CD4-positive, CD25-positive, alpha-beta regulatory T cell (primary cell): Measurements from ENCODE around the gene WARS2. TPM values are rescaled to one million over a fixed set of nuclear protein-coding genes. Genes with fewer than 3 reads are reported as not detected.
"Not testable (repeated sequence)": the region's sequence is repeated elsewhere in the genome, so short reads cannot be mapped to it uniquely, and the experiment has no call there.

Source experiments
- ATAC-seq, 2 donors: fragments of 150-1000 bp; cut with Tn5 transposase; one replicate each; pipeline ENCODE4 v1.10.0; 2021; ENCODE audit warnings: low read depth in 2 of 2, moderate number of reproducible peaks in 2 of 2, moderate library complexity in 1 of 2
- DNase-seq, 3 donors: peaks; one replicate each; pipeline versions ENCODE4 v3.0.0 to v3.0.0-alpha.2; 2012 to 2022; ENCODE audit warnings: mixed read lengths in 1 of 3
- H3K27ac ChIP-seq: one replicate; pipeline ENCODE4 v1.7.0; 2013; ENCODE audit warnings: mild to moderate bottlenecking, low read length; ENCODE audit not compliant: insufficient read depth, poor library complexity, severe bottlenecking
- H3K27me3 ChIP-seq: one replicate; pipeline ENCODE4 v1.7.0; 2013; ENCODE audit warnings: low read length; ENCODE audit not compliant: control insufficient read depth, insufficient read depth
- H3K36me3 ChIP-seq: one replicate; pipeline ENCODE4 v1.7.0; 2013; ENCODE audit warnings: mild to moderate bottlenecking, low read length, moderate library complexity; ENCODE audit not compliant: control insufficient read depth, insufficient read depth
- H3K4me1 ChIP-seq: 2 replicates; pipeline ENCODE4 v1.7.0; 2013; ENCODE audit warnings: mild to moderate bottlenecking, low read length; ENCODE audit not compliant: insufficient read depth, control insufficient read depth, poor library complexity, severe bottlenecking
- H3K4me3 ChIP-seq: one replicate; pipeline ENCODE4 v1.7.0; 2013; ENCODE audit warnings: low read depth, mild to moderate bottlenecking, low read length, moderate library complexity
- H3K9me3 ChIP-seq, 2 experiments: 1 replicate in 1 of 2; 2 replicates in 1 of 2; pipeline ENCODE4 v1.7.0; 2013; ENCODE audit warnings: low read length in 2 of 2, mild to moderate bottlenecking in 1 of 2, moderate library complexity in 1 of 2; ENCODE audit not compliant: control insufficient read depth in 2 of 2
- H3K27ac Mint-ChIP-seq, 3 donors: one replicate each; pipeline ENCODE4 v1.8.0; 2020 to 2022; ENCODE audit warnings: mild to moderate bottlenecking in 3 of 3, mixed read lengths in 3 of 3, moderate library complexity in 2 of 3
- H3K27me3 Mint-ChIP-seq: one replicate; pipeline ENCODE4 v1.8.0; 2022; ENCODE audit warnings: mild to moderate bottlenecking, mixed read lengths
- H3K36me3 Mint-ChIP-seq: one replicate; pipeline ENCODE4 v1.8.0; 2020; ENCODE audit warnings: mixed read lengths
- H3K4me1 Mint-ChIP-seq, 4 donors: one replicate each; pipeline ENCODE4 v1.8.0; 2020 to 2022; ENCODE audit warnings: mixed read lengths in 4 of 4, mild to moderate bottlenecking in 1 of 4
- H3K4me3 Mint-ChIP-seq, 4 donors: one replicate each; pipeline ENCODE4 v1.8.0; 2020 to 2022; ENCODE audit warnings: mild to moderate bottlenecking in 4 of 4, mixed read lengths in 4 of 4, moderate library complexity in 3 of 4
- H3K9me3 Mint-ChIP-seq, 7 donors: one replicate each; pipeline ENCODE4 v1.8.0; 2020 to 2022; ENCODE audit warnings: mixed read lengths in 7 of 7, mild to moderate bottlenecking in 3 of 7, moderate library complexity in 2 of 7
- polyA plus RNA-seq, 4 donors: library from polyadenylated mRNA; unstranded; fragments of 300-500 nt; fragmentation: Illumina TruSeq; gene quantifications; one replicate each; pipeline ENCODE4 v1.2.3, GENCODE V29; 2021
- total RNA-seq: library from RNA; stranded (reverse); gene quantifications from one replicate; pipeline ENCODE4 v1.2.3, GENCODE V29; 2022

The WARS2 gene
- total and polyA plus RNA-seq, 5 donors from 2014 or later: 13.9 to 23.0 (median 16.9) TPM

GRCh38 chr1:119139403-119139802 is 1.1 kb downstream of the WARS2 start:
- Histone ChIP-seq H3K4me1 (peaks cover 27% of the 10 kb centered on the region), H3K4me3 (peak overlapping the region; percentile 91), H3K27ac (peak overlapping the region; percentile 100), H3K36me3 (no peaks in the 10 kb centered on the region), H3K27me3 (no peaks in the 10 kb centered on the region), H3K9me3 (no peaks in the 10 kb centered on the region)
- peak; percentile 20 to 67 (median 53) for DNase-seq
- H3K27ac Mint-ChIP-seq: no peak overlapping the region
- peaks cover 4% of the 10 kb centered on the region for H3K36me3 Mint-ChIP-seq
- no peaks in the 10 kb centered on the region for H3K27me3 Mint-ChIP-seq
- ATAC-seq: no peak
- no peaks in the 10 kb centered on the region for H3K9me3 Mint-ChIP-seq
- H3K4me3 Mint-ChIP-seq: no peak overlapping the region
- peaks cover 0 to 24% (median 10%) of the 10 kb centered on the region in 4 donors for H3K4me1 Mint-ChIP-seq

- Histone ChIP-seq H3K27ac (no peak overlapping the region), H3K9me3 (no peaks in the 10 kb centered on the region), H3K36me3 (no peaks in the 10 kb centered on the region), H3K4me3 (no peak overlapping the region), H3K4me1 (peaks cover 17% of the 10 kb centered on the region), H3K27me3 (no peaks in the 10 kb centered on the region)
- no peak overlapping the region for H3K27ac Mint-ChIP-seq
- no peak for DNase-seq
- peak overlapping the region in 1 of 4 donors; percentile 64 for H3K4me3 Mint-ChIP-seq
- H3K36me3 Mint-ChIP-seq: peaks cover 9% of the 10 kb centered on the region
- no peaks in the 10 kb centered on the region for H3K27me3 Mint-ChIP-seq
- ATAC-seq: no peak
- no peaks in the 10 kb centered on the region for H3K9me3 Mint-ChIP-seq
- H3K4me1 Mint-ChIP-seq: peaks cover 0 to 11% (median 4%) of the 10 kb centered on the region in 4 donors
Observed at GRCh38 chr1:119136401-119136800, 4.1 kb downstream of the WARS2 start.

GRCh38 chr1:119133987-119134386 is 6.5 kb downstream of the WARS2 start:
- Histone ChIP-seq H3K4me3 (no peak overlapping the region), H3K27me3 (no peaks in the 10 kb centered on the region), H3K9me3 (no peaks in the 10 kb centered on the region), H3K27ac (no peak overlapping the region), H3K4me1 (peaks cover under 1% of the 10 kb centered on the region), H3K36me3 (no peaks in the 10 kb centered on the region)
- Mint-ChIP-seq H3K9me3 (no peaks in the 10 kb centered on the region), H3K27ac (no peak overlapping the region), H3K4me3 (no peak overlapping the region), H3K27me3 (no peaks in the 10 kb centered on the region), H3K4me1 (peaks cover 0 to 13% (median 4%) of the 10 kb centered on the region in 4 donors), H3K36me3 (peaks cover 16% of the 10 kb centered on the region)
- DNase-seq: no peak
- no peak for ATAC-seq

- Mint-ChIP-seq H3K4me3 (no peak overlapping the region), H3K9me3 (no peaks in the 10 kb centered on the region), H3K27me3 (no peaks in the 10 kb centered on the region), H3K27ac (no peak overlapping the region), H3K36me3 (peaks cover 20% of the 10 kb centered on the region), H3K4me1 (peaks cover 0 to 13% (median 3%) of the 10 kb centered on the region in 4 donors)
- ATAC-seq (no peak), DNase-seq (no peak)
- H3K4me3 ChIP-seq: no peak overlapping the region
- H3K36me3 ChIP-seq: no peaks in the 10 kb centered on the region
- H3K4me1 ChIP-seq: no peaks in the 10 kb centered on the region
- H3K27me3 ChIP-seq: no peaks in the 10 kb centered on the region
- H3K27ac ChIP-seq: no peak overlapping the region
- H3K9me3 ChIP-seq: no peaks in the 10 kb centered on the region
Observed at GRCh38 chr1:119132179-119132578, 8.3 kb downstream of the WARS2 start.

GRCh38 chr1:119125874-119126273 is 14.6 kb downstream of the WARS2 start:
- Mint-ChIP-seq H3K27ac (no peak overlapping the region), H3K9me3 (peaks cover 0 to 9% (median 4%) of the 10 kb centered on the region in 7 donors), H3K4me1 (peaks cover 0 to 15% (median 5%) of the 10 kb centered on the region in 4 donors), H3K4me3 (no peak overlapping the region), H3K36me3 (peaks cover 48% of the 10 kb centered on the region), H3K27me3 (no peaks in the 10 kb centered on the region)
- Histone ChIP-seq H3K36me3 (no peaks in the 10 kb centered on the region), H3K9me3 (no peaks in the 10 kb centered on the region), H3K4me1 (no peaks in the 10 kb centered on the region), H3K27ac (no peak overlapping the region), H3K4me3 (no peak overlapping the region), H3K27me3 (no peaks in the 10 kb centered on the region)
- ATAC-seq (no peak), DNase-seq (no peak)

- Histone ChIP-seq H3K36me3 (no peaks in the 10 kb centered on the region), H3K27ac (no peak overlapping the region), H3K4me3 (no peak overlapping the region), H3K4me1 (no peaks in the 10 kb centered on the region), H3K27me3 (no peaks in the 10 kb centered on the region), H3K9me3 (peaks cover 0 to 2% of the 10 kb centered on the region in 2 experiments)
- Mint-ChIP-seq H3K27ac (no peak overlapping the region), H3K36me3 (peaks cover 53% of the 10 kb centered on the region), H3K27me3 (no peaks in the 10 kb centered on the region), H3K4me1 (peaks cover 0 to 21% (median 6%) of the 10 kb centered on the region in 4 donors), H3K9me3 (peaks cover 0 to 12% (median 4%) of the 10 kb centered on the region in 7 donors), H3K4me3 (no peak overlapping the region)
- ATAC-seq (no peak), DNase-seq (no peak)
Observed at GRCh38 chr1:119124764-119125163, 15.7 kb downstream of the WARS2 start.

- not testable (repeated sequence) for ATAC-seq, H3K4me3 ChIP-seq, H3K9me3 ChIP-seq, H3K27me3 ChIP-seq, H3K4me3 Mint-ChIP-seq, H3K4me1 ChIP-seq, DNase-seq, H3K27ac Mint-ChIP-seq, H3K27me3 Mint-ChIP-seq, H3K36me3 ChIP-seq, H3K27ac ChIP-seq
- peaks cover 54% of the 10 kb centered on the region for H3K36me3 Mint-ChIP-seq
- peaks cover 0 to 21% (median 10%) of the 10 kb centered on the region in 4 donors for H3K4me1 Mint-ChIP-seq
- peaks cover 0 to 12% (median 6%) of the 10 kb centered on the region in 7 donors for H3K9me3 Mint-ChIP-seq
Observed at GRCh38 chr1:119121872-119122271, 18.6 kb downstream of the WARS2 start.

- Histone ChIP-seq H3K27ac (no peak overlapping the region), H3K9me3 (peaks cover 0 to 2% of the 10 kb centered on the region in 2 experiments), H3K36me3 (no peaks in the 10 kb centered on the region), H3K4me3 (no peak overlapping the region), H3K27me3 (no peaks in the 10 kb centered on the region), H3K4me1 (no peaks in the 10 kb centered on the region)
- DNase-seq (no peak), ATAC-seq (no peak)
- no peak overlapping the region for H3K27ac Mint-ChIP-seq
- H3K4me3 Mint-ChIP-seq: no peak overlapping the region
- H3K36me3 Mint-ChIP-seq: peaks cover 45% of the 10 kb centered on the region
- H3K4me1 Mint-ChIP-seq: peaks cover 0 to 19% (median 9%) of the 10 kb centered on the region in 4 donors
- peaks cover 0 to 8% (median 5%) of the 10 kb centered on the region in 7 donors for H3K9me3 Mint-ChIP-seq
- no peaks in the 10 kb centered on the region for H3K27me3 Mint-ChIP-seq
Observed at GRCh38 chr1:119116725-119117124, 23.7 kb downstream of the WARS2 start.
